GM21367 (cell line): ENCODE measurements around the gene PUSL1.

Source experiments
- ATAC-seq: cut with Tn5 transposase; IDR thresholded peaks from one replicate; pipeline ENCODE4 v1.9.1; 2021; ENCODE audit not compliant: unreplicated experiment

The PUSL1 gene

GRCh38 chr1:1278620-1279019 is 29.8 kb upstream of the PUSL1 start:
- no peak for ATAC-seq

GRCh38 chr1:1279028-1279427 is 29.4 kb upstream of the PUSL1 start:
- no peak for ATAC-seq

- ATAC-seq, result no peak
Measured at GRCh38 chr1:1280782-1281481, 27.5 kb upstream of the PUSL1 start.

- ATAC-seq, result no peak
Measured at GRCh38 chr1:1281533-1282321, 26.7 kb upstream of the PUSL1 start.

- ATAC-seq, result no peak
Measured at GRCh38 chr1:1282998-1283397, 25.4 kb upstream of the PUSL1 start.

- no peak for ATAC-seq
Measured at GRCh38 chr1:1283821-1284220, 24.6 kb upstream of the PUSL1 start.

GRCh38 chr1:1284221-1285101 is 23.9 kb upstream of the PUSL1 start:
- ATAC-seq, result no peak

- ATAC-seq, result no peak
Measured at GRCh38 chr1:1285102-1285571, 23.3 kb upstream of the PUSL1 start.

- ATAC-seq, result no peak
Measured at GRCh38 chr1:1285611-1286311, 22.6 kb upstream of the PUSL1 start.

GRCh38 chr1:1286313-1287261 is 21.8 kb upstream of the PUSL1 start:
- no peak for ATAC-seq

GRCh38 chr1:1287288-1288110 is 20.9 kb upstream of the PUSL1 start:
- ATAC-seq, result no peak

- no peak for ATAC-seq
Measured at GRCh38 chr1:1290238-1290731, 18.1 kb upstream of the PUSL1 start.

GRCh38 chr1:1291023-1291528 is 17.3 kb upstream of the PUSL1 start:
- no peak for ATAC-seq

GRCh38 chr1:1291548-1292441 is 16.6 kb upstream of the PUSL1 start:
- no peak for ATAC-seq

- no peak for ATAC-seq
Measured at GRCh38 chr1:1292442-1292779, 16.0 kb upstream of the PUSL1 start.

- no peak for ATAC-seq
Measured at GRCh38 chr1:1292851-1293250, 15.5 kb upstream of the PUSL1 start.
